Measurements from ENCODE around the gene SYT12.
A peak's percentile ranks its signal among the peaks of the same experiment; 100 is the strongest.
"Not testable (repeated sequence)": the region's sequence is repeated elsewhere in the genome, so short reads cannot be mapped to it uniquely, and the experiment has no call there.

The SYT12 gene

DNA sequence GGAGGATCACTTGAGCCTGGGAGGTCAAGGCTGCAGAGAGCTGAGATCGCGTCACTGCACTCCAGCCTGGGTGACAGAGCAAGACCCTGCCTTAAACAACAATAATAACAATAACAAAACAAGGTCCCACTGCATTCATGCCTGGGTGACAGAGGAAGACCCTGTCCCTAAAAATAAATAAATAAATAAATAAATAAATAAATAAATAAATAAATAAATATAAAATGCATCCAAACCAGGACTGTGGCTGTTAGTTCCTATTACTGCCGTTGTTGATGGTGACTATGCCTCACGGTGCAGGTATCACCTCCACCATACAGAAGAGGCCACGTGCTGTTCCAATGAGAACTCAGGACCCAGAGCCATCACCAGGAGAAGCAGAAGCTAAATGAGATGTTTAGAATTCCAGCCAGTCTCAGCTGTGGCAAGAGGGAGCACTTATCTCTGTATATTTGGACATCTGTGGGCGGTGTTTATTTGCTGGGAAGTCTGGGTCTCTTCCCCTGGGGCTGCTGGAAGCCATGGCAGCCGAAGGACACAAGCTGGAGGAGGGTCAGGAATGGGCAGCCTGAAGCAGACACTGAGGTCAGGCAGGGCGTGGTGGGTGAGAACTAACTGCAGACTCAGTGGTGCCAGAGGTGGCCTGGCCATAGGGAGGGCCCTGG lies 26.2 kb upstream of the SYT12 start:
- DNase-seq = no peak

GRCh38 chr11:66999555-66999954 lies 23.4 kb upstream of the SYT12 start:
- no peak for DNase-seq

DNA sequence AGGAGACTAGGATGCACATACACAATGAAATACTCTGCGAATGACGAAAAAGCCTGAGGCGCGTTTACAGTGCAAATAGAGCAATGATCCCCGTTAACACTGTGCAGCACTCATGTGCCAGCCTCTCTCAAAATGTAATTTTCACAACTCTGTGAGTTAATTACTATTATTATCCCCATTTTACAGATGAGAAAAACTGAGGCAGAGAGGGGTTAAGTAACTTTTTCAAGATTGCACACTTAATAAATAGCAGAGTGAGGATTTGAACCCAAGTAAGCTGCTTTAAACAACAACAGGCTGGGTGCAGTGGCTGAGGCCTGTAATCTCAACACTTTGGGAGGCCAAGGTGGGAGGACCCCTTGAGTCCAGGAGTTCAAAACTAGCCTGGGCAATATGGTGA lies 21.6 kb upstream of the SYT12 start:
- DNase-seq = no peak

DNA sequence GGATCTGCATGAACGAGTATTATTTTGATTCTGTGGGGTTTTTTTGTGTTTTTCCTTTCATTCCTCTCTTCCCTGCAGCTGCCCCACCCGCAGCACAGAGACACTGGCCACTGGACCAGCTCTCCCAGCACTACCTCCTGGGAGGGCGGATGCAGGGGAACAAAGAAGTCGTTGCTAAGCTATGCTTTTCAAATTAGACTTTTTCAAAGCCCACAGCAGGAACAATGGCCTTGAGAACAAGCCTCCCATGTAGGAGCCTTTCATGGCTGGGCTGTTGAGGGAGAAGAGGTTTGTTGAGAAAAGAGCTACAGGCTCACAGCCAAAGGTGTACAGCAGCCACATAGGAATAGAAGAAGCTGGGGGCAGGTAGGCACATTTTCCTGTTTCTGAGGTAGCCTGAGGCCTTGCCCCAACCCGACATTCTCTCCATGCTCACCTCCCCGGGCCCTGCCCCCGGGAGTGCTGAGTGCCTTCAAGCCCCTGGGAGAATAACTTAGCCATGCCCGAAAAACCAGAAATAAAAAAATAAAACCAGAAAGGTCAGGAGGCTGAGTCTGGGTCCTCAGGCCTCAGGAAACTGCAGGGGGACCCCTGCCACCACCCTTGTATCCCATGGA lies 20.5 kb upstream of the SYT12 start:
- DNase-seq = peak; percentile 5

DNA sequence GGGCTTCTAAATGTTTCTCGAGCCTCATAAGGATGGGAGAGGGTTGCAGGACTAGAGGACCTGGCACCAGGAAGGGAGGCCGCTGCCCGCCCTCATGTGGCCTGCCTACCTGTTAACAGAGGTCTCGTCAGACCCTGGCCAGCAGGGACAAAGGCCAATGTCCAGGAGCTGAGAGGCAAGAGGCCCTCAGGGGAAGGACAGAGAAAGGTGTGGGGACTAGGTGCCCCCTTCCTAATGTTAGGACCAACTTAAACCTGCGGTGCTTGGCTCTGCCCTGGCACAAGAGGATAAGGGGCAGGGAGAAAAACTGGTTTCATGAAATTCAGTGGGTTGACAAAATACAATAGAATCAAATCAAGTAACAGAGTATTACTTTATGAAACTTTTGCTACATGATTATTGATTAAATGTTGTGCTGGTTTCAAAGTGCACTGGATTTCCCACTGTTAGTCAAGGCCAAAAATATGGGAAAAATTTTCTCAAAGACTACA lies 20.0 kb upstream of the SYT12 start:
- DNase-seq = no peak

DNA sequence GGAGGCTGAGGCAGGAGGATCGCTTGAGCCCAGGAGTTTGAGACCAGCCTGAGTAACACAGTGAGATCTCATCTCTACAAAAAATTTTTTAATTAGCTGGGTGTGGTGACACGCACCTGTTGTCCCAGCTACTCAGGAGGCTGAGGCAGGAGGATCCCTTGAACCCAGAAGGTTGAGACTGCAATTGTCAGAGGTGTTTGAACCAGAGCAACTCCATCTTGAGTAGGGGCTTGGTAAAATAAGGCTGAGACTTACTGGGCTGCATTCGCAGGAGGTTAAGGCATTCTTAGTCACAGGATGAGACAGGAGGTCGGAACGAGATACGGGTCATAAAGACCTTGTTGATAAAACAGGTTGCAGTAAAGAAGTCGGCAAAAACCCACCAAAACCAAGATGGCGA lies 17.7 kb upstream of the SYT12 start:
- not testable (repeated sequence) for DNase-seq

- no peak for DNase-seq
These were observed 16.7 kb upstream of the SYT12 start for GRCh38 chr11:67006029-67006884.

GRCh38 chr11:67007126-67007525 lies 15.8 kb upstream of the SYT12 start:
- DNase-seq = no peak

DNA sequence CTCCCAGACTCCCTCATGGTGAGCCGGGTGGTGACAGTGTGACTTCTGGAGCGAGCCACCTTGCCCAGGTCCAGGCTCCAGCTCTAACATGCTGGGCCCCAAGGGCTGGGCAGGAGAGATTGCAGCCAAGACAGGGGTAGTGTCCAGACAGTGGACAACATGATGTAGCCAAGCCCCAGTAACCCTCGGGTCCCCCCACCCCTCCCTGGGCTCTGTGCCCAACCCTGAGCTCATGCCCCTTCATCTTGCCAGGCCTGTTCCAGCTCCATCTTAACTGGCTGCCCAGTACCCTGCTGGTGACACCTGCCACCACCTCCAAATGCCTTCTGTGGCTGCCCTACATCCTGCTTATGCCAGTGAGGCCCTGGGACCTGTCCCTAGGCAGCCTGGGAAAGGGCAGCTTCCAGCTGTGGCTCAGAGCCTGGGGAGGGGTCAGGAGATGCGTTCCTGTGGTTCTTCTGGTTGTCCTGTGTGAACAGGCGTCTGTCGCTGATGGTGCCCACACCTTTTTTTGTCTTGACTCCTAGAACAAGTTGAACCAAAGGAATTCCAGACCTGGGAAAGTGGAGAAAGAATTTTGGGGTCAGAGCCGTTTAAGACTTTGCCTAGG lies 12.5 kb upstream of the SYT12 start:
- DNase-seq = no peak

DNA sequence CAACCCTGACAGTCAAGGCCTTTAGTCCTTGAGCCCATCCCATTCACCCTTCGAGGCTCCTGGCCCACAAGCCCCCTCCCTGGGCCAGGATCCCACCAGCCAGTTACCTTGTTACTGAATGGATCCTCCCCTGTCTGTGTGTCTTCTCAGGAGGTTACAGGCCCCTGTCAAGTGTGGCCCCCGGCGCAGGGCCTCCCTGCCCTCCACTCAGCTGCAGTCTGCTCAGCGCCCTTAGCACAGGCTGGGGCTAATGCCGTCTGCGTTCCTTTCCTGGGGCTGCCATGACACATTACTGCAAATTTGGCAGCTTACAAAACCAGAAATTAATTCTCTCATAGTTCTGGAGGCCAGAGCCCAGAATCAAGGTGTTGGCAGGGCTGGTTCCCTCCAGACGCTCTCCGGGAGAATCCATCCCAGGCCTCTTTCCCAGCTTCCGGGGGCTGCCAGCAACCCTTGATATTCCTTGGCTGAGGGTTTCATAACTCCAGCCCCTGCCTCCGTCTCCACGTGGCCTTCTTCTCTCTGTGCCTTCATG lies 9.4 kb upstream of the SYT12 start:
- DNase-seq = no peak

- no peak for DNase-seq
These were observed 8.6 kb upstream of the SYT12 start for GRCh38 chr11:67014343-67014742.

- DNase-seq = no peak
These were observed 7.9 kb upstream of the SYT12 start for GRCh38 chr11:67015048-67015447.

- DNase-seq = no peak
These were observed 6.4 kb upstream of the SYT12 start for GRCh38 chr11:67016550-67016949.

GRCh38 chr11:67020949-67021348 lies 2.0 kb upstream of the SYT12 start:
- no peak for DNase-seq

- DNase-seq = no peak
These were observed 497 bp upstream of the SYT12 start for GRCh38 chr11:67022341-67022933.

GRCh38 chr11:67023957-67024353 lies 1.0 kb downstream of the SYT12 start:
- DNase-seq = no peak

DNA sequence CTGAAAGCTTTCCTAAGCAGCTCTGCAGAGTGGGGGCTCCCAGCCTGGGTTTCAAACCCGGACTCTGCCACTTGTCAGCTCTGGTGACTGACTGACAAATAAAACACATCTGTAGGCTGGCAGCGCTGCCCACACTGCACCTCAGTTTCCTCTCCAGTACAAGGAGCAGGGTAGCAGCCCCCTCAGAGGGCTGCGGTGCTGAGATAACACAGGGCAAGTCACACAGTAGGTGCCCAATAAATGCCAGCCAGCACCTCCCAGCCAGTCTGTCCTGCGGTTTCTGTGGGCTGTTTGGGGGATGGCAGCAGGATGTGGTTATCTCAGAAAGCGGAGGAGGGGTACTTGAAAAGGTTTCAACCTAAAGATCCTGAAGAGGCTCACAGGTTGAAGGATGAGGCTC lies 1.5 kb downstream of the SYT12 start:
- no peak for DNase-seq

DNA sequence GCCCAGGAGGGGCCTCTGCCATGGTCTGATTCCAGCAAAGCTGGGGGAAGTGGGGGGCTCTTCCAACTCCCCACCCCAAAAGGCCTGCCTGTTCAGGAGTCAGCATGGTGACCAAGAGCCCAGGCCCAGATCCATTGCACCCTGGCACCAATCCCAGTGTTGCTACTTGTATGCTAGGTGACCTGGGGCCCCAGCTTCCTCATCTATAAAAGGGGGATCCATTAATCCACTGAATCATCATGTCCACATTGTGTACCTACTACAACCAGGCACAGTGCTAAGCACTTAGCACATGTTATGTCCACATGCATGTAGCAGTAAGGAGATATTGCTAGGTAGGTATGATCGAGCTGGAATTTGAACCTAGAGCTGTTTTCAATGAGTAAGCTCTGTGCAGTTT lies 2.0 kb downstream of the SYT12 start:
- no peak for DNase-seq

- no peak for DNase-seq
These were observed 2.8 kb downstream of the SYT12 start for GRCh38 chr11:67025750-67026149.

DNA sequence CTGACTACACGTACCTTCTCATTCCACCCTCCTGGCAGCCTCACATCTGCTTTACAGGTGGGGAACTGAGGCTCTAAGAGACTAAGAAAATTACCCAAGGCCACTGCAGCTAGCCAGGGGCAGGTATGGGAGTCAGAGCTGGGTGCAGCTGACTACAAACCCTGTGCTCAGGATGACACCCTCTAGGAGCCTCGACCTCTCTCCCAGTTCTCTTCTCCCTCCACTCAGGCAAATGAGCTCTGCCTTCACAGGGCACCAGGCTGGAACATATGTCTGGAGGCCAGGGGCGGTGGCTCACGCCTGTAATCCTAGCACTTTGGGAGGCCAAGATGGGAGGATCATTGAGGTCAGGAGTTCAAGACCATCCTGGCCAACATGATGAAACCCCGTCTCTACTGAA lies 4.0 kb downstream of the SYT12 start:
- DNase-seq = no peak

GRCh38 chr11:67027483-67027930 lies 4.6 kb downstream of the SYT12 start:
- no peak for DNase-seq

GRCh38 chr11:67027943-67028542 lies 5.1 kb downstream of the SYT12 start:
- no peak for DNase-seq

All from NCI-H748 treated with DMSO at 0.1 percent for 48 hours (cell line).